Endodermal cell (in vitro differentiated cells): Measurements from ENCODE around the gene USH1C. TPM values are rescaled to one million over a fixed set of nuclear protein-coding genes. Genes with fewer than 3 reads are reported as not detected.

Source experiments
- DNase-seq: peaks from one replicate; pipeline ENCODE4 v3.0.0-alpha.2; 2017
- H3K27ac ChIP-seq: 2 replicates; pipeline ENCODE4 v1.5.1; 2013; ENCODE audit warnings: mild to moderate bottlenecking, low read depth, low read length, moderate library complexity
- H3K27me3 ChIP-seq: 2 replicates; pipeline ENCODE4 v1.6.1; 2013; ENCODE audit warnings: mild to moderate bottlenecking, low read length, moderate library complexity; ENCODE audit not compliant: insufficient read depth, control insufficient read depth, poor library complexity, severe bottlenecking
- H3K36me3 ChIP-seq: 2 replicates; pipeline ENCODE4 v1.7.0; 2013; ENCODE audit warnings: mild to moderate bottlenecking, low read length, moderate library complexity; ENCODE audit not compliant: control insufficient read depth, insufficient read depth
- H3K4me1 ChIP-seq: one replicate; pipeline ENCODE4 v1.7.0; 2013; ENCODE audit warnings: low read length; ENCODE audit not compliant: control insufficient read depth, insufficient read depth
- H3K4me3 ChIP-seq: 2 replicates; pipeline ENCODE4 v1.5.1; 2013; ENCODE audit warnings: mild to moderate bottlenecking, low read length, moderate library complexity
- H3K9ac ChIP-seq: 2 replicates; pipeline ENCODE4 v1.6.1; 2013; ENCODE audit warnings: mild to moderate bottlenecking, low read length, moderate library complexity; ENCODE audit not compliant: poor library complexity, severe bottlenecking; ENCODE audit errors: extremely low read depth
- H3K9me3 ChIP-seq: 2 replicates; pipeline ENCODE4 v1.6.1; 2013; ENCODE audit warnings: mild to moderate bottlenecking, low read length, moderate library complexity; ENCODE audit not compliant: control insufficient read depth
- H3K27ac Mint-ChIP-seq: 2 replicates; pipeline ENCODE4 v1.8.0; 2020; ENCODE audit warnings: mixed read lengths
- H3K27me3 Mint-ChIP-seq: 2 replicates; pipeline ENCODE4 v1.8.0; 2021; ENCODE audit warnings: mild to moderate bottlenecking, mixed read lengths; ENCODE audit not compliant: insufficient read depth
- H3K36me3 Mint-ChIP-seq: 2 replicates; pipeline ENCODE4 v1.8.0; 2020; ENCODE audit warnings: low read depth, mixed read lengths
- H3K4me1 Mint-ChIP-seq: 2 replicates; pipeline ENCODE4 v1.8.0; 2020; ENCODE audit warnings: mixed read lengths
- H3K4me3 Mint-ChIP-seq: 2 replicates; pipeline ENCODE4 v1.8.0; 2020; ENCODE audit warnings: mild to moderate bottlenecking, moderate library complexity, mixed read lengths
- H3K9me3 Mint-ChIP-seq: 2 replicates; pipeline ENCODE4 v1.8.0; 2020; ENCODE audit warnings: mild to moderate bottlenecking, mixed read lengths
- WGBS, 2 experiments: methylation state at CpG; one replicate each; pipeline versions ENCODE4 v1.1.5 to v1.1.7; 2013; ENCODE audit warnings: missing lambda C conversion rate in 2 of 2, mixed read lengths in 1 of 2; ENCODE audit not compliant: insufficient coverage in 1 of 2, insufficient read length in 1 of 2; 5-methylcytosine and 5-hydroxymethylcytosine counted together
- total RNA-seq, 2 donors: library from RNA; stranded (reverse); fragmentation: NEBNext Ultra II Directional in 1 of 2; extraction: Animal tissue kit (Norgen Biotek cat#: 25700) in 1 of 2; gene quantifications; 2 replicates in 1 of 2; 3 replicates in 1 of 2; pipeline ENCODE4 v1.2.1, GENCODE V29; 2021
- TF ChIP-seq, protein P1 (sequence below): fragments of 200-600 bp; sonication (generic); conservative IDR thresholded peaks from 2 replicates; pipeline ENCODE4 v1.5.0; 2021; ENCODE audit warnings: antibody characterized with exemption, mild to moderate bottlenecking

USH1C gene
- total RNA-seq, 2 donors from 2014 or later: 1.5 to 2.8 TPM

DNA sequence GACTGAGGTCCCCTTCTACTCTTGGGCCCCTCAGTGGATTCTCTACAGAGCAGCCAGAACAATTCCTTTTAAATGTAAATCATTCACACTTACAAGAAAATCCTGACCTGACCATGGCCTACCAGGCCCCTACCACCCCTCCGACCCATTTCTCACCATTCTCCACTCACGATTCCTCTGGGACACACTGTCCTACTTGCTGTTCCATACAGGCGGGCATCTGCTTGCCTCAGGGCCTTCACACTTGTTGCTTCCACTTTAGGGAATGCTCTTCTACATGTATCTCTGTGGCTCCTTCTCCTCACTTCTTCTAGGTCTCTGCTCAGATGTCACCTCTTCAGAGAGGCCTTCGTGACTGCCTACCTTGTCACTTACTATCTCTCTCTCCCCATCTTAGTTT is 3.4 kb downstream of the USH1C start:
- peaks cover 25% of the 10 kb centered on the region for H3K27me3 ChIP-seq
- H3K36me3 ChIP-seq: no peaks in the 10 kb centered on the region
- DNase-seq: no peak
- H3K36me3 Mint-ChIP-seq: no peaks in the 10 kb centered on the region
- peaks cover 3% of the 10 kb centered on the region for H3K4me1 Mint-ChIP-seq
- no peaks in the 10 kb centered on the region for H3K9me3 Mint-ChIP-seq
- WGBS, 2 experiments: 87 to 91% methylated on average over 3 to 4 of the region's 4 CpGs
- no peaks in the 10 kb centered on the region for H3K4me1 ChIP-seq
- no peak overlapping the region for H3K4me3 Mint-ChIP-seq
- peaks cover 48% of the 10 kb centered on the region for H3K27me3 Mint-ChIP-seq
- no peak overlapping the region for H3K27ac ChIP-seq
- H3K9ac ChIP-seq: no peak overlapping the region
- TF ChIP-seq, protein P1, sequence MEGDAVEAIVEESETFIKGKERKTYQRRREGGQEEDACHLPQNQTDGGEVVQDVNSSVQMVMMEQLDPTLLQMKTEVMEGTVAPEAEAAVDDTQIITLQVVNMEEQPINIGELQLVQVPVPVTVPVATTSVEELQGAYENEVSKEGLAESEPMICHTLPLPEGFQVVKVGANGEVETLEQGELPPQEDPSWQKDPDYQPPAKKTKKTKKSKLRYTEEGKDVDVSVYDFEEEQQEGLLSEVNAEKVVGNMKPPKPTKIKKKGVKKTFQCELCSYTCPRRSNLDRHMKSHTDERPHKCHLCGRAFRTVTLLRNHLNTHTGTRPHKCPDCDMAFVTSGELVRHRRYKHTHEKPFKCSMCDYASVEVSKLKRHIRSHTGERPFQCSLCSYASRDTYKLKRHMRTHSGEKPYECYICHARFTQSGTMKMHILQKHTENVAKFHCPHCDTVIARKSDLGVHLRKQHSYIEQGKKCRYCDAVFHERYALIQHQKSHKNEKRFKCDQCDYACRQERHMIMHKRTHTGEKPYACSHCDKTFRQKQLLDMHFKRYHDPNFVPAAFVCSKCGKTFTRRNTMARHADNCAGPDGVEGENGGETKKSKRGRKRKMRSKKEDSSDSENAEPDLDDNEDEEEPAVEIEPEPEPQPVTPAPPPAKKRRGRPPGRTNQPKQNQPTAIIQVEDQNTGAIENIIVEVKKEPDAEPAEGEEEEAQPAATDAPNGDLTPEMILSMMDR: no peak
- H3K9me3 ChIP-seq: no peaks in the 10 kb centered on the region
- no peak overlapping the region for H3K27ac Mint-ChIP-seq
- no peak overlapping the region for H3K4me3 ChIP-seq

DNA sequence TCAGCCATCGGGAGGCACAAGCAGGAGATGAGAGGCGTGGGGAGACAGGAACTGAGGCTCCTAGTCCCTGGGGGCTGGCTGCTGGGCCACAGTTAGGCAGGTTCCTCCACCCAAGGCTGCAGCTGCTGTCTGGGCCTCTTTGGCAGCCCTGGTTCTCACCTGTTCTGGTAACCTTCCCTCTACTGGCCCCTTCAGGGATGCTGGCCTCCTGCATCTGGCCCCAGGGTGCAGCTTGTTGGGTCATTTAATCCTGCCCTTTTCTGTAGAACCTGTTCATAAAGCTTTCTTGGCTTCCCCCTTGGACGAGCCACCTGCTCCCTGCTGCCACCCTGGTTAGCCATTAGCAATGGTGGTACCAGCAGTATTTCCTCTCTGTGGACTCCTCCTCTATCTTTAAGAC is 5.5 kb downstream of the USH1C start:
- Histone ChIP-seq H3K36me3 (no peaks in the 10 kb centered on the region), H3K9me3 (no peaks in the 10 kb centered on the region), H3K27me3 (peaks cover 20% of the 10 kb centered on the region), H3K4me1 (no peaks in the 10 kb centered on the region), H3K9ac (no peak overlapping the region), H3K27ac (no peak overlapping the region), H3K4me3 (no peak overlapping the region)
- Mint-ChIP-seq H3K27me3 (peaks cover 31% of the 10 kb centered on the region), H3K27ac (no peak overlapping the region), H3K4me3 (no peak overlapping the region), H3K9me3 (no peaks in the 10 kb centered on the region), H3K4me1 (peaks cover 3% of the 10 kb centered on the region), H3K36me3 (no peaks in the 10 kb centered on the region)
- peak; percentile 63 for DNase-seq
- WGBS, 2 experiments: 86 to 95% methylated on average over 3 of the region's 3 CpGs
- TF ChIP-seq, protein P1: peak; percentile 46

DNA sequence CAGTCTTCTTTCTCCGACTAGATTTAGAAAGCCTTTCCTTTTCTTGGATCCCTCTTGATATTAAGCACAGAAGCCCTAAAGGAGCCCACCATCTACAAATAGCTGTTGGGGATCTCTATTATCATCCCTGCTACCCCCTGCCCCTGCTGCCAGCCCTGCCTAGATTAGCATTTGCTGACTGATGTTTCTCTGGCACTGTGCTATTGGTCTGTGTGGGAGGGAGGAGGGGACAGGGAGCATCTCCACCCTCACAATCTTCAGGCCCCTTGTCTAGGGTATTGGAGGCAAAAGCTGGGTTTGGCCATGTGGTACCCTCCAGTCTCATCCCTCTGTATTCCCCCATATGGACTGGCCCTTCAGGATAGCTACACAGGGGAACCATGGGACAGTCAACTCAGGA is 6.2 kb downstream of the USH1C start:
- Histone ChIP-seq H3K4me1 (no peaks in the 10 kb centered on the region), H3K9ac (no peak overlapping the region), H3K27me3 (peaks cover 14% of the 10 kb centered on the region), H3K9me3 (no peaks in the 10 kb centered on the region), H3K36me3 (no peaks in the 10 kb centered on the region), H3K4me3 (no peak overlapping the region), H3K27ac (no peak overlapping the region)
- H3K4me1 Mint-ChIP-seq: peaks cover 1% of the 10 kb centered on the region
- TF ChIP-seq, protein P1: no peak
- H3K4me3 Mint-ChIP-seq: no peak overlapping the region
- no peak for DNase-seq
- H3K9me3 Mint-ChIP-seq: no peaks in the 10 kb centered on the region
- peaks cover 24% of the 10 kb centered on the region for H3K27me3 Mint-ChIP-seq
- WGBS, 2 experiments: 88% methylated on average over 1 of the region's 1 CpG
- no peak overlapping the region for H3K27ac Mint-ChIP-seq
- no peaks in the 10 kb centered on the region for H3K36me3 Mint-ChIP-seq
